ENCODE data around the gene ZNF598. TPM values are rescaled to one million over a fixed set of nuclear protein-coding genes. Genes with fewer than 3 reads are reported as not detected.
A peak's percentile ranks its signal among the peaks of the same experiment; 100 is the strongest.

ZNF598 gene
- total and polyA plus RNA-seq, 2 of the 13 experiments (the other 11 are each of a cell fraction or from before 2014, with no cell fraction given), result 13.5 to 14.2 TPM

DNA sequence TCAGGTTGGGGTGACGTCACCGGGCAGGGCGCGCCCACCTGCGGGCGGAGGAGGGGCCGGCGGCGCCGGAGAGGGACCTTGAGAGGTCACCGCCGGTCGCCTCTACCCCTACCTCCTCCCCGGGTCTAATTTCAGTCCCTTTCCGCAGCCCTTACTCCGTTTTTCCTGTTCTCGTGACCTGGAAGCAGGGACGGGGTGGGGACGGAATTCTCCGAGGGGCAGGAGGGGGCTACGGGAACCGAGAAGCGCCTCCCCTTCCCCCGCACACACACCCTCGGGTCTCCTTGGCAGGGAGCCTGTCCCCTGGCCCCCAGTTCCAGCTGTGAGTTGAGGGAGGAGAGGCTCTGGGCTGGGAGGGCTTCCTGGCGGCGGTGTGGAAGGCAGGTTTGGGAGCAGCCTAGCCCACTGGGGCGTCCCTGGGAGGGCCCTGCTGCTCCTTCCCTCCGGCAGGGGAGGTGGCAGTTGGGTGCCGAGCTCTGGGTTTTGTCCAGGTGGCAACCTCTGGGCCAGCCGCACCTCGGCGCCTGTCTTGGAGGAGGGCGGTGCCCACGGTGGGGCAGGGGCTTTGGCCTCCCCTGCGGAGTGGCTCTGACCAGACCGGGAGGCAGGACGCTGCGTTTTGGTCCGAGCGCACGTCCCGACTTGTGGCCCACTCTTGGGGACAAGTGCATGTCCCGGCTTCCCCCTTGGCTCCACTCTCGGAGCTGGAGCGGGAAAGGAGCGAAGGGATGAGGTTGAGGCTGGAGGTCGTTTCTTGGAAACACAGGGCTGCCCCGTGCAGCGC, 19.1 kb downstream of the ZNF598 start (continued):
- TF ChIP-seq PHF8 (CRISPR knock-in tag; IDR thresholded peaks at IDR 0.05) (peak; percentile 36; the same call in 1 of the 2 replicates), ZNF33B (CRISPR knock-in tag; IDR thresholded peaks at IDR 0.05) (no peak), BCLAF1 (IDR thresholded peaks at IDR 0.05) (no peak), CSRNP1 (CRISPR knock-in tag; IDR thresholded peaks at IDR 0.05) (no peak), ARHGAP35 (CRISPR knock-in tag; IDR thresholded peaks at IDR 0.05; ENCODE audit: borderline replicate concordance) (no peak; the same call in 1 of the 2 replicates), NONO (IDR thresholded peaks at IDR 0.05) (no peak), NONO (CRISPR knock-in tag; conservative IDR thresholded peaks at IDR 0.05) (no peak), ZNF121 (CRISPR knock-in tag; IDR thresholded peaks at IDR 0.05) (no peak), ZSCAN25 (CRISPR knock-in tag; IDR thresholded peaks at IDR 0.05) (no peak), MIXL1 (CRISPR knock-in tag; IDR thresholded peaks at IDR 0.05) (no peak), RBM39 (IDR thresholded peaks at IDR 0.05; ENCODE audit: low read depth, low read length, poor library complexity, severe bottlenecking) (no peak), ARNT (IDR thresholded peaks at IDR 0.05) (no peak), TCF7 (IDR thresholded peaks at IDR 0.05; ENCODE audit: low read depth) (no peak), SSRP1 (CRISPR knock-in tag; IDR thresholded peaks at IDR 0.05) (no peak), TMF1 (CRISPR knock-in tag; IDR thresholded peaks at IDR 0.05; ENCODE audit: low read depth) (no peak), ZNF263 (CRISPR knock-in tag; IDR thresholded peaks at IDR 0.05) (no peak), ZNF260 (CRISPR knock-in tag; IDR thresholded peaks at IDR 0.05; ENCODE audit: borderline replicate concordance, low read depth) (no peak), BRD4 (CRISPR knock-in tag; IDR thresholded peaks at IDR 0.05) (no peak)
- TF ChIP-seq, protein P1, sequence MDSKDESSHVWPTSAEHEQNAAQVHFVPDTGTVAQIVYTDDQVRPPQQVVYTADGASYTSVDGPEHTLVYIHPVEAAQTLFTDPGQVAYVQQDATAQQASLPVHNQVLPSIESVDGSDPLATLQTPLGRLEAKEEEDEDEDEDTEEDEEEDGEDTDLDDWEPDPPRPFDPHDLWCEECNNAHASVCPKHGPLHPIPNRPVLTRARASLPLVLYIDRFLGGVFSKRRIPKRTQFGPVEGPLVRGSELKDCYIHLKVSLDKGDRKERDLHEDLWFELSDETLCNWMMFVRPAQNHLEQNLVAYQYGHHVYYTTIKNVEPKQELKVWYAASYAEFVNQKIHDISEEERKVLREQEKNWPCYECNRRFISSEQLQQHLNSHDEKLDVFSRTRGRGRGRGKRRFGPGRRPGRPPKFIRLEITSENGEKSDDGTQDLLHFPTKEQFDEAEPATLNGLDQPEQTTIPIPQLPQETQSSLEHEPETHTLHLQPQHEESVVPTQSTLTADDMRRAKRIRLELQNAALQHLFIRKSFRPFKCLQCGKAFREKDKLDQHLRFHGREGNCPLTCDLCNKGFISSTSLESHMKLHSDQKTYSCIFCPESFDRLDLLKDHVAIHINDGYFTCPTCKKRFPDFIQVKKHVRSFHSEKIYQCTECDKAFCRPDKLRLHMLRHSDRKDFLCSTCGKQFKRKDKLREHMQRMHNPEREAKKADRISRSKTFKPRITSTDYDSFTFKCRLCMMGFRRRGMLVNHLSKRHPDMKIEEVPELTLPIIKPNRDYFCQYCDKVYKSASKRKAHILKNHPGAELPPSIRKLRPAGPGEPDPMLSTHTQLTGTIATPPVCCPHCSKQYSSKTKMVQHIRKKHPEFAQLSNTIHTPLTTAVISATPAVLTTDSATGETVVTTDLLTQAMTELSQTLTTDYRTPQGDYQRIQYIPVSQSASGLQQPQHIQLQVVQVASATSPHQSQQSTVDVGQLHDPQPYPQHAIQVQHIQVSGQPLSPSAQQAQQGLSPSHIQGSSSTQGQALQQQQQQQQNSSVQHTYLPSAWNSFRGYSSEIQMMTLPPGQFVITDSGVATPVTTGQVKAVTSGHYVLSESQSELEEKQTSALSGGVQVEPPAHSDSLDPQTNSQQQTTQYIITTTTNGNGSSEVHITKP (CRISPR knock-in tag; IDR thresholded peaks at IDR 0.05; ENCODE audit: low read depth), result peak; percentile 90
- TF ChIP-seq, protein P2, sequence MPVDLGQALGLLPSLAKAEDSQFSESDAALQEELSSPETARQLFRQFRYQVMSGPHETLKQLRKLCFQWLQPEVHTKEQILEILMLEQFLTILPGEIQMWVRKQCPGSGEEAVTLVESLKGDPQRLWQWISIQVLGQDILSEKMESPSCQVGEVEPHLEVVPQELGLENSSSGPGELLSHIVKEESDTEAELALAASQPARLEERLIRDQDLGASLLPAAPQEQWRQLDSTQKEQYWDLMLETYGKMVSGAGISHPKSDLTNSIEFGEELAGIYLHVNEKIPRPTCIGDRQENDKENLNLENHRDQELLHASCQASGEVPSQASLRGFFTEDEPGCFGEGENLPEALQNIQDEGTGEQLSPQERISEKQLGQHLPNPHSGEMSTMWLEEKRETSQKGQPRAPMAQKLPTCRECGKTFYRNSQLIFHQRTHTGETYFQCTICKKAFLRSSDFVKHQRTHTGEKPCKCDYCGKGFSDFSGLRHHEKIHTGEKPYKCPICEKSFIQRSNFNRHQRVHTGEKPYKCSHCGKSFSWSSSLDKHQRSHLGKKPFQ (CRISPR knock-in tag; IDR thresholded peaks at IDR 0.05; ENCODE audit: insufficient replicate concordance), result no peak

Measured in HepG2 (cell line).